ENCODE measurements around the gene PATJ.

PATJ gene

GRCh38 chr1:61983236-61983635 is 241.0 kb downstream of the PATJ start:
- no peak for DNase-seq (ENCODE audit: low spot score)

GRCh38 chr1:61992257-61992656 is 250.0 kb downstream of the PATJ start:
- DNase-seq (ENCODE audit: low spot score), result no peak

GRCh38 chr1:61993331-61993961 is 251.2 kb downstream of the PATJ start:
- DNase-seq (ENCODE audit: low spot score), result no peak

- no peak for DNase-seq (ENCODE audit: low spot score)
These were observed 253.4 kb downstream of the PATJ start for GRCh38 chr1:61995641-61996040.

GRCh38 chr1:61997123-61997522 is 254.8 kb downstream of the PATJ start:
- no peak for DNase-seq (ENCODE audit: low spot score)

GRCh38 chr1:62003777-62004176 is 261.5 kb downstream of the PATJ start:
- no peak for DNase-seq (ENCODE audit: low spot score)

GRCh38 chr1:62006690-62007089 is 264.4 kb downstream of the PATJ start:
- DNase-seq (ENCODE audit: low spot score), result no peak

- no peak for DNase-seq (ENCODE audit: low spot score)
These were observed 268.7 kb downstream of the PATJ start for GRCh38 chr1:62011006-62011405.

GRCh38 chr1:62012095-62012494 is 269.8 kb downstream of the PATJ start:
- DNase-seq (ENCODE audit: low spot score), result no peak

GRCh38 chr1:62012836-62013235 is 270.6 kb downstream of the PATJ start:
- DNase-seq (ENCODE audit: low spot score), result no peak

- no peak for DNase-seq (ENCODE audit: low spot score)
These were observed 271.0 kb downstream of the PATJ start for GRCh38 chr1:62013264-62013663.

- no peak for DNase-seq (ENCODE audit: low spot score)
These were observed 280.2 kb downstream of the PATJ start for GRCh38 chr1:62022382-62022983.

GRCh38 chr1:62024690-62025089 is 282.4 kb downstream of the PATJ start:
- DNase-seq (ENCODE audit: low spot score), result no peak

- no peak for DNase-seq (ENCODE audit: low spot score)
These were observed 282.9 kb downstream of the PATJ start for GRCh38 chr1:62025154-62025553.

GRCh38 chr1:62025892-62026291 is 283.6 kb downstream of the PATJ start:
- DNase-seq (ENCODE audit: low spot score), result no peak

- no peak for DNase-seq (ENCODE audit: low spot score)
These were observed 287.4 kb downstream of the PATJ start for GRCh38 chr1:62029704-62030103.

- no peak for DNase-seq (ENCODE audit: low spot score)
These were observed 292.5 kb downstream of the PATJ start for GRCh38 chr1:62034790-62035189.

- DNase-seq (ENCODE audit: low spot score), result no peak
These were observed 295.0 kb downstream of the PATJ start for GRCh38 chr1:62037274-62037673.

GRCh38 chr1:62038594-62039284 is 296.5 kb downstream of the PATJ start:
- no peak for DNase-seq (ENCODE audit: low spot score)

GRCh38 chr1:62040450-62040849 is 298.2 kb downstream of the PATJ start:
- DNase-seq (ENCODE audit: low spot score), result no peak

GRCh38 chr1:62040973-62041372 is 298.7 kb downstream of the PATJ start:
- no peak for DNase-seq (ENCODE audit: low spot score)

- no peak for DNase-seq (ENCODE audit: low spot score)
These were observed 300.9 kb downstream of the PATJ start for GRCh38 chr1:62043154-62043553.

GRCh38 chr1:62045574-62045973 is 303.3 kb downstream of the PATJ start:
- no peak for DNase-seq (ENCODE audit: low spot score)

- no peak for DNase-seq (ENCODE audit: low spot score)
These were observed 304.6 kb downstream of the PATJ start for GRCh38 chr1:62046927-62047326.

Measured in CD4-positive, alpha-beta T cell treated with Interleukin-6 at 100 ng/mL for 8 hours (primary cell).